Activated T-cell treated with anti-CD3 and anti-CD28 coated beads, Interleukin-2, amount 50 U/mL, for 72 hours (primary cell): ENCODE data around the gene ATP12A. TPM values are rescaled to one million over a fixed set of nuclear protein-coding genes. Genes with fewer than 3 reads are reported as not detected.

Experiments
- ATAC-seq, 2 donors: fragments of 150-1000 bp; cut with Tn5 transposase; replicated peaks in 1 of 2; 2 replicates each; pipeline ENCODE4 v1.10.0; 2021; ENCODE audit warnings: moderate library complexity in 2 of 2, mild to moderate bottlenecking in 1 of 2
- DNase-seq, 2 donors: peaks; one replicate each; pipeline ENCODE4 v3.0.0; 2021 to 2022; ENCODE audit warnings: mixed read lengths in 1 of 2
- H3K27ac Mint-ChIP-seq: one replicate; pipeline ENCODE4 v1.8.0; 2022; ENCODE audit warnings: mild to moderate bottlenecking, moderate library complexity, mixed read lengths
- H3K27me3 Mint-ChIP-seq: one replicate; pipeline ENCODE4 v1.8.0; 2022; ENCODE audit warnings: low read depth, mixed read lengths
- H3K36me3 Mint-ChIP-seq, 2 donors: one replicate each; pipeline ENCODE4 v1.8.0; 2022; ENCODE audit warnings: mixed read lengths in 2 of 2, mild to moderate bottlenecking in 1 of 2; ENCODE audit not compliant: insufficient read depth in 2 of 2
- H3K4me1 Mint-ChIP-seq: one replicate; pipeline ENCODE4 v1.8.0; 2022; ENCODE audit warnings: low read depth, mixed read lengths
- H3K4me3 Mint-ChIP-seq, 2 donors: one replicate each; pipeline ENCODE4 v1.8.0; 2022; ENCODE audit warnings: mild to moderate bottlenecking in 2 of 2, mixed read lengths in 2 of 2, moderate library complexity in 2 of 2
- H3K9me3 Mint-ChIP-seq, 2 donors: one replicate each; pipeline ENCODE4 v1.8.0; 2022; ENCODE audit warnings: mixed read lengths in 2 of 2
- total RNA-seq, 2 donors: library from RNA; stranded (reverse); gene quantifications; one replicate each; pipeline ENCODE4 v1.2.3, GENCODE V29; 2022

ATP12A gene
- under 1 TPM; 0.05 to 0.32 TPM for total RNA-seq

DNA sequence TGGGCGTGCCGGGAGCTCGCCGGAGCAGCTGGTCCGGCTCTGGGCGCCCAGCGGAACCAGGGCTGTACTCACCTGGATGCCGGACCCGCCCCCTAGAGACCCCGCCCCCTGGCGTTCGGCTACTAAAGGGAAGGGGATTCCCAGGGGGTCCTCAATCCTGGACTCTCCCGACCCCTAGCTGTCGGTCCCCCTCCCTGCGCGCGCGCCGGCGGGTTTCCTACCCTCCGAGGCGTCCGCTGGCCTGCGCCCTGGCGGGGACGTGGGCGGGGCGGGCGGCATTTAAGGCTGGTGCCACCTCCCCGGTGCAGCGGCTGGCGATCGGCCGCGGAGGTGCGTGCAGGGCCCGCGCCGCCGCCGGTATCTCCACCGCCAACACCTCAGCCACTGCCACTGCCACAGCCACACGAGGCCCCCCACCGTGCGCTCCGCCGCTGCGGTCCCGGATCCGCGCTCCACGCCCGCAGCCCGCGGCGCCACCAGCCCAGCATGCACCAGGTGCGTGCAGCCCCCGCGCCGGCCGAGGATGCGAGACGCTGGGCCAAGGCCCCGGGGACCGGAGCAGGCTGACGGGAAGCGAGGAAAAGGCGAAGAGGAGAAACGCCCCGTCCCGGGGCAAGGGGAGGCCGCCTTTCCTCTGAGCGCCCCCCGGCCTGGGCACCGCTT lies at the start of gene ATP12A:
ATP12A (plus strand) TSS at position 151 of the 663 bp plus-strand sequence; CDS start at position 487, 336 bp downstream.
- H3K27me3 Mint-ChIP-seq = peaks cover 56% of the 10 kb centered on the region
- ATAC-seq = peak; percentile 62 to 75
- H3K27ac Mint-ChIP-seq = no peak within 1 kb of the TSS
- peaks cover 28% of the 10 kb centered on the region for H3K4me1 Mint-ChIP-seq
- DNase-seq = peak; percentile 64 to 69
- H3K4me3 Mint-ChIP-seq = peak within 1 kb of the TSS; percentile 40 to 72
- no peaks in the 10 kb centered on the region for H3K36me3 Mint-ChIP-seq
- no peaks in the 10 kb centered on the region for H3K9me3 Mint-ChIP-seq

DNA sequence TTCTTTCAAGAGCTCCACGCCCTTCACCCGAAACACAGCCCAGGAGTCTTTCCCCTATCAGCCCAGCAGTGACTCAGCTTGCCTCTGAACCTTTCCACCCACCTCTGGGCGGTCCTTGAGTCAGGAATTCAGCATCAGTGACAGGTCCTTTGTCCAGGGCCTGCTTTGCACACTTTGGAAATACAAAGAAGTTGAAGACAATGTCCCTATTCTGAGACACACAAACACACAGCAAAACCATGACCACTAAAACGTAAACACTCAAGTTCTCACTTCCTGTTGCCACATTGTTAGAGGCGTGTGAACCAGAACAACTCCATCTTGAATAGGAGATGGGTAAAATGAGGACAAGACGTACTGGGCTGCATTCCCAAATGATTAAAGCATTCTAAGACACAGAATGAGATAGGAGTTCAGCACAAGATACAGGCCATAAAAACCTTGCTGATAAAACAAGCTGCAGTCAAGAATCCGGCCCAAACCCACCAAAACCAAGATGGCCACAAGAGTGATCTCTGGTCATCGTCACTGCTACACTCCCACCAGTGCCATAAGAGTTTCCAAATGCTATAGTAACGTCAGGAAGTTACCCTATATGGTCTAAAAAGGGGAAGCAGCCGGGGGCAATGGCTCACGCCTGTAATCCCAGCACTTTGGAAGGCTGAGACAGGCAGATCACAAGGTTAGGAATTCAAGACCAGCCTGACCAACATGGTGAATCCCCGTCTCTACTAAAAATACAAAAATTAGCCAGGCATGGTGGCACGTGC lies 49.2 kb upstream of the ATP12A start:
- peaks cover 0 to 1% of the 10 kb centered on the region in 2 donors for H3K9me3 Mint-ChIP-seq
- H3K27me3 Mint-ChIP-seq = no peaks in the 10 kb centered on the region
- no peaks in the 10 kb centered on the region for H3K36me3 Mint-ChIP-seq
- no peak overlapping the region for H3K27ac Mint-ChIP-seq
- ATAC-seq = no peak
- peaks cover 17% of the 10 kb centered on the region for H3K4me1 Mint-ChIP-seq
- no peak overlapping the region for H3K4me3 Mint-ChIP-seq
- no peak for DNase-seq

DNA sequence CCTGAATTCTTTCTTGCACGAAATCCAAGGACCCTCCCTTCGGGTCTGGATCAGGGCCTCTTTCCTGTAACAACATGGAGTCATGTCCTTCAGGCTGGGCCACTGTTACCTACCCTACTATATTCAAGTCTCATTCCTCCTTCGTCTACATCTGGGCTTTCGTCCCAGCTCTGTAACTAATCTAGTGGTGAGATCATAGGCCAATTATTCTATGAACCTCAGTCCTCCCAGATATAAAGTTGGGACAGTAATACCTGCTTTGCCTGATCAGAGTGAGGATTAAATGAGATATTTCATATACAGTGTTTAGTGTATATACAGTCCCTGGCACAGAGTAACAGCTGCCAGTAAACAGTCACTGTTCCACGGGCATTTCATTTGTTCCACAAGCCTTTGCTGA lies 48.3 kb upstream of the ATP12A start:
- Mint-ChIP-seq H3K4me3 (no peak overlapping the region), H3K36me3 (no peaks in the 10 kb centered on the region), H3K4me1 (peaks cover 12% of the 10 kb centered on the region), H3K9me3 (peaks cover 0 to 1% of the 10 kb centered on the region in 2 donors), H3K27ac (no peak overlapping the region), H3K27me3 (no peaks in the 10 kb centered on the region)
- ATAC-seq (no peak), DNase-seq (no peak)

DNA sequence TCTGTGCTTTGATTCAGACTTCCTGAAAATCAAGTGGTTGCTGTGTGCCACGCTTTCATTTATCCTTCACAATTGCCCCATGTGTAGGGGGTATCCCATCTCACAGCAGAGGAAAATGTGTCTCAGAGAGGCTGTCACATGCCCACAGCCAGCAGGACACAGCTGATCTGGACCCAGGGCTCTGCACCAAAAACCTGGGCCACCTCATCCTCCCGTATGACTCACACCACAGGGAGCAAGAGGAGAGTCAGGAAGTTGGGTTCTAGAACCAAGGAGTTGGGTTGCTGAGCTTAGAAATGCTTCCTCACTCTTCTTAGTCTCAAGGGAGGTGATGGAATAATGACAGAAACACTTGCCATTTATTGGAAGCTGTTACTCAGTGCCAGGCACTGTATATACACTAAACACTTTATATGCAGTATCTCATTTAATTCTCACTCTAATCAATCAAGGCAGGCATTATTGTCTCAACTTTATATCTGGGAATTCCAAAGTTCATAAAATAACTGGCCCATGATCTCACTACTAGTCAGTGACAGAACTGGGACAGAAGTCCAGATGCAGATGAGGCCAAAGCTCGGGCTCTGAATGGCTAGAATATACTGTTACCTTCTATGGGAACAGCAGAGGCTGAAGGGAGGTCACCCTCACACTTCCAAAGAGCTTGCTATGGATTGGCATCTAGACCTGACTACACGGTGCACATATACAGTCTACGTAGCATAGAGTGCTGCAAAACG lies 47.7 kb upstream of the ATP12A start:
- Mint-ChIP-seq H3K9me3 (peaks cover 0 to 1% of the 10 kb centered on the region in 2 donors), H3K4me1 (peaks cover 12% of the 10 kb centered on the region), H3K27ac (no peak overlapping the region), H3K4me3 (no peak overlapping the region), H3K36me3 (no peaks in the 10 kb centered on the region), H3K27me3 (no peaks in the 10 kb centered on the region)
- DNase-seq (no peak), ATAC-seq (peak in 1 of 2 donors; percentile 32)

DNA sequence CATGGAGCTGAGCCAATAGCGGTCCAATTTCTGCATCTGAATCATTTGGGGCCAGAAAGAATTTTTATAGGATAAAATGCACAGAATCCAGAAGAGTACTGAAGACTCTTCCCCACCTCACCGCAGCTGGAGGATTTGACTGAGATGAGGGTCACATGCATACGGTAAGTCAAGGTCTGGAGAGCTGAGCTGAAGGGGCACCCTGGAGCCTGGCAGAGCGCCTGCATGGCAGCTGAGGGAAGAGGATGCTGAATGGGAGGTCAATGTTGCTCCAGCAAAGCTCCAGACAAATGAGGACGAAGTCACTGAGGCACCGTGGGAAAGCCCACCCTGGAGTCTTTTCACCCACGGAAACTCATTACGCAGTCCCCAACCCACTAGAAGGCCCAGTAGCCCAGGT lies 43.4 kb upstream of the ATP12A start:
- no peak for ATAC-seq
- Mint-ChIP-seq H3K27me3 (no peaks in the 10 kb centered on the region), H3K36me3 (no peaks in the 10 kb centered on the region), H3K4me3 (no peak overlapping the region), H3K4me1 (no peaks in the 10 kb centered on the region), H3K27ac (no peak overlapping the region), H3K9me3 (no peaks in the 10 kb centered on the region)
- DNase-seq = no peak

DNA sequence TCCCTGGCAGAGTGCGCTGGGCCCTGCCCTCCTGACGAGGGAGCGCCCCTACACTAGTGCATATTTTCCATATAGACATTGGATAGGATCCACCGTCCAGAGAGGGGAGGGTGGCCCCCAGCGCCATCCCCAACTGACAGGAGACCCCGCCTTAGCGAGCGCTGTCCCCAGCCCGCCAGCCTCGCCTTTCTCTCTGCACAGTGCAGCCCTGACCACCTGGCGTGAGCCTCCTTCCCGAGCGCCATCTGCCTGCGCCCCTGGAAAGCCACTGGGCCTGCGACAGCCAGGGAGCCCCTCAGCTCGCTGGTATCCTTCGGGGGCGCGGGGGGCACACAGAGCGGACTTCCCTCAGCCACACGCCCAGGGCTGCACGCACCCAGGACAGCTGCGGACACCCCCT lies 42.1 kb upstream of the ATP12A start:
- ATAC-seq (no peak), DNase-seq (no peak)
- Mint-ChIP-seq H3K9me3 (no peaks in the 10 kb centered on the region), H3K27ac (no peak overlapping the region), H3K27me3 (no peaks in the 10 kb centered on the region), H3K4me1 (no peaks in the 10 kb centered on the region), H3K4me3 (no peak overlapping the region), H3K36me3 (no peaks in the 10 kb centered on the region)

DNA sequence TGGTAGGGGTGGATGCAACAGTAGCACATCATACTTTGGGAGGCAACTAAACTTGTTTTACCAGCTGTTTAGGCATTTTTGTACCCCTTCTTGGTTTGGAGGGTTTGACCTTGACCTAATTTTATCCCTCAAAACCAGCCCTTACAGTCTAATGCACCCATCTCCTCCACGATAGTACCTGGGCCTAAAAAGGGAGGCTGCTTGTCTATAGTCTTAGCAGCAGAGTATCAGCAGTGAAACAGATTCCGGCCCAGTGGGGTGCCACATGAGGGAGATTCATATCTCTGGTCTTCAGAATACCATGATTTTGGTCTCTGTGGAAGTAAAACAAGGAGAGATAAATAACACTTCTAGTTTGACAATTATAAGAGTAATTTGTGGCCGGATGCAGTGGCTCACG lies 39.5 kb upstream of the ATP12A start:
- H3K27ac Mint-ChIP-seq = no peak overlapping the region
- H3K27me3 Mint-ChIP-seq = no peaks in the 10 kb centered on the region
- H3K9me3 Mint-ChIP-seq = no peaks in the 10 kb centered on the region
- H3K36me3 Mint-ChIP-seq = no peaks in the 10 kb centered on the region
- ATAC-seq (no peak), DNase-seq (no peak)
- no peak overlapping the region for H3K4me3 Mint-ChIP-seq
- no peaks in the 10 kb centered on the region for H3K4me1 Mint-ChIP-seq

DNA sequence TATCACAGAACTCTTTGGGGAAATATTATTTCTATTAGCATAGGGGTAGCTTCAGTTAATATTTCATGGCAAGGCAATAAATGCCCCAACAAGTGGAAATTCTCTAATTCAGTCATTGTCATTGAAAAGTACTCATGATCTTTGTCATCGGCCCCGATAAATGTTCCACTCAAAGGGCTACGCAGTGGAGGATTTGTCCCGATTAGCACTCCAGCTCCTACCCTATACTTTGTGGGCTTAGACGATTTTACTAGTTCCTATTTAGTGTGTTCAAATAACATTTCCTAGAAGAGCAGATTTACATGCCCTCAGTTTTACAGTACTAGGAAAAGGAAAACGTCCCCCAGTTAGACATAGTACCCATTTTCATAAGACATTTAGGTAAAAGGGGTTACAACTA lies 38.0 kb upstream of the ATP12A start:
- H3K36me3 Mint-ChIP-seq = no peaks in the 10 kb centered on the region
- ATAC-seq = peak in 1 of 2 donors; percentile 35
- no peaks in the 10 kb centered on the region for H3K4me1 Mint-ChIP-seq
- DNase-seq = no peak
- peak overlapping the region; percentile 84 for H3K27ac Mint-ChIP-seq
- no peaks in the 10 kb centered on the region for H3K9me3 Mint-ChIP-seq
- peak overlapping the region in 1 of 2 donors; percentile 64 for H3K4me3 Mint-ChIP-seq
- H3K27me3 Mint-ChIP-seq = no peaks in the 10 kb centered on the region

DNA sequence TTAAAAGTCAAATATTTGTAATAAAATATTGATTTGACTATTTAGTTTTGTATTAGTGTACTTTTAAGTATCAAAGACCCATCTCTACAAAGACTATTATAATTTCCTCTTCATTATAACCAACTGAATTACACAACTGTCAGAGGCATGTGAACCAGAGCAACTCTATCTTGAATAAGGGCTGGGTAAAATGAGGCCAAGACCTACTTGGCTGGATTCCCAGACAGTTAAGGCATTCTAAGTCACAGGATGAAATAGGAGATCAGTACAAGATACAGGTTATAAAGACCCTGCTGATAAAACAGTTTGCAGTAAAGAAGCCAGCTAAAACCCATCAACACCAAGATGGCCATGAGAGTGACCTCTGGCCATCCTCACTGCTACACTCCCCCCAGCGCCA lies 36.2 kb upstream of the ATP12A start:
- peaks cover 3% of the 10 kb centered on the region for H3K4me1 Mint-ChIP-seq
- H3K9me3 Mint-ChIP-seq = no peaks in the 10 kb centered on the region
- H3K4me3 Mint-ChIP-seq = no peak overlapping the region
- ATAC-seq (no peak), DNase-seq (no peak)
- no peak overlapping the region for H3K27ac Mint-ChIP-seq
- no peaks in the 10 kb centered on the region for H3K27me3 Mint-ChIP-seq
- H3K36me3 Mint-ChIP-seq = peaks cover 1 to 3% of the 10 kb centered on the region in 2 donors

DNA sequence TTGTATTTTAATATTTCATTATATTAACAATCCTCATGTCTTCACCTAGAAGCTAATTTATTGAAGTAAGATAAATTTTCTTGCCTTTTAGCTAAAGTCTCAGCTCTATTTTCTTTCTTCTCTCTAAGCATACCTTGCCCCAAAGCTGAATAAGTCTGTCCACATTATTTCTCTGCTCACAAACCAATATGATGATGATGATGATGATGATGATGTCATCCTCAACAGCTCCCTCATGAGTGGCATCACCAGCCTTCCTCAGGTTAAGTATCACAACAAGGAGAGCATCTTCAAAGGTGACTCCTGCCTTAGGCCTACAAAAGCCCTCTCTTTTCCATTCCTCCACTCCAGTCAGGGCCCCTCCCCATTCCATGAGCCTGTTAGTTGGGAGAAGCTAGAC lies 31.9 kb upstream of the ATP12A start:
- peaks cover 11% of the 10 kb centered on the region for H3K27me3 Mint-ChIP-seq
- H3K9me3 Mint-ChIP-seq = no peaks in the 10 kb centered on the region
- no peak overlapping the region for H3K27ac Mint-ChIP-seq
- H3K4me3 Mint-ChIP-seq = peak overlapping the region in 1 of 2 donors; percentile 58
- peaks cover 16% of the 10 kb centered on the region for H3K4me1 Mint-ChIP-seq
- no peak for DNase-seq
- ATAC-seq = no peak
- H3K36me3 Mint-ChIP-seq = peaks cover 2 to 3% of the 10 kb centered on the region in 2 donors

DNA sequence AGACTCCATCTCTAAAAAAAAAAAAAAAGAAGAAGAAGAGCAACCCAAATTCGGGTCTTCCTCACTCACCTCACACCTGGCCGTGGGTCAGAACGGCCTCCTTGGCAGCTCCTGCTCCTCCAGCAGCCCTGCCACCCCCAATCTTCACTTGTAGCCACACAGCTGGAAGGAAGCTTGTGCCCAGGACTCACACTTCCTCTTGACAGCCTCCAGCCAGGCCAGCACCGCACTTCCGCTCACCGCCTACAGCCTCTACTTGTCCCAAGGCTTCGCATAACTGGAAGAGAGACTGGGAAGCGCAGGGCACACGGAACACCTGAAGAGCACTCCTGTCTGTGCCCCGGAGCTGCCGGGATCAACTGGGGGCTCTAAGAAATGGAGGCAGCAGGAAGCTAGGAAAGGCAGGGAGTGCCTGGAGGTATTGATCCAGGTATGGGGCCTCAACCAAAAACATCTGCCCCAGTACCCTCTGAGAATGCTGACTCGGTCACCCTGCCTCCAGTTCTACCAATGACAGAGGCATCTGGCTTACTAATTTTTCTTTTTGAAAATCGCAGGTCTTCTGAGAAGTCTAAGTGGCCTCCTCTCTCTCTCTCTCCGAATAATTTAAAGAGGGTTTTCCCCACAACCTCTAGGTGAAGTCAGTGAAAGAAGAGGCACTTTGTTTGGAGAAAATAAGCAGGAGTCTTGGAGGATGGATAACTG lies 31.1 kb upstream of the ATP12A start:
- ATAC-seq (peak; percentile 88 to 89), DNase-seq (no peak)
- Mint-ChIP-seq H3K27ac (peak overlapping the region; percentile 14), H3K4me1 (peaks cover 16% of the 10 kb centered on the region), H3K9me3 (no peaks in the 10 kb centered on the region), H3K4me3 (peak overlapping the region; percentile 33 to 46), H3K27me3 (peaks cover 11% of the 10 kb centered on the region), H3K36me3 (peaks cover 2 to 3% of the 10 kb centered on the region in 2 donors)

DNA sequence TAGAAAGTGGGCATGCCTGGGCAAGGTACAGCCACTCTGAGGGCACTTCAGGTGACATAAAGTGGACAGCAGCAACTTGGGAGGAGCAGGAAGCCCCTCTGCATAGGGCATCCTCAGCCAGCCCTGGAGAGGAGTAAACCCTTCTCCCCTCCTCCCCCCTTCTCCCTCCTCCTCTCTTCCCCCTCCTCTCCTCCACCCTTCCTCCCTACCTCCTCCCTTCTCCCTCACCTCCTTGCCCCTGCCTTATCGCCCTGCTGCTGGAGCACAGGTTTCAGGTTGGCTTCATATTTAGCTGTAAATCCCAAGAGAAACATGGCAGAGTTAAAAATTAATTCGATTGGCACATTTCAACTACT lies 30.5 kb upstream of the ATP12A start:
- no peak for DNase-seq
- ATAC-seq = peak; percentile 60 to 66
- peaks cover 16% of the 10 kb centered on the region for H3K4me1 Mint-ChIP-seq
- peak overlapping the region; percentile 14 for H3K27ac Mint-ChIP-seq
- no peaks in the 10 kb centered on the region for H3K9me3 Mint-ChIP-seq
- H3K36me3 Mint-ChIP-seq = peaks cover 2 to 3% of the 10 kb centered on the region in 2 donors
- H3K4me3 Mint-ChIP-seq = peak overlapping the region; percentile 33 to 46
- H3K27me3 Mint-ChIP-seq = peaks cover 11% of the 10 kb centered on the region

DNA sequence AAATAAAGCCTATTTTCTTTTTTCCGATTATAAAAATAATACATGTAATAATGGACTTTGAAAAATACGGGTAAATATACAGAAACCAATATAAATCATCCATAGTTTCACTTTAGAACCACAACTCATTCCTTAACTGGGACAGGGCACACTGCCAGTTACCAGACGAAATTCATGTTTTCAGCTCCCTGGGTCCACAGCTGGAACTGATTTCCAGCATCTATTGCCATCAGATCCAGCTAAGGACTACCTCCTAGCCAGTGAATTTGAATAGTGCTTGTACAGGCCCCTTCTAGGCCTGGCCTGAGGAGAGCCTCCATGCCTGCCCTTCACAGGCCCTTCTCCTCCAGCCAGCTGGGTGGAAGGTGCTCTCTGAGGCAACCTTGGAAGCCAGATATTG lies 30.0 kb upstream of the ATP12A start:
- no peak overlapping the region for H3K4me3 Mint-ChIP-seq
- peaks cover 11% of the 10 kb centered on the region for H3K27me3 Mint-ChIP-seq
- ATAC-seq = no peak
- peaks cover 16% of the 10 kb centered on the region for H3K4me1 Mint-ChIP-seq
- no peak for DNase-seq
- peaks cover 2 to 3% of the 10 kb centered on the region in 2 donors for H3K36me3 Mint-ChIP-seq
- no peaks in the 10 kb centered on the region for H3K9me3 Mint-ChIP-seq
- H3K27ac Mint-ChIP-seq = no peak overlapping the region
